Panc1 (cell line): ENCODE measurements around the gene TNFSF12. TPM values are rescaled to one million over a fixed set of nuclear protein-coding genes. Genes with fewer than 3 reads are reported as not detected.

ENCODE experiments used
- ATAC-seq: fragments of 200-7000 bp; cut with Tn5 transposase; 2 replicates; pipeline ENCODE4 v1.9.1; 2020; ENCODE audit warnings: mild to moderate bottlenecking, moderate library complexity
- BruUV-seq: library from RNA; stranded (reverse); fragments of 400-500 nt; replicated peaks from 2 replicates; lab custom pipeline; 2021; lab: Mats Ljungman, UMichigan
- CTCF ChIA-PET: fragments of 300-600 bp; sonication (Branson Sonifier 250); formaldehyde crosslinking; loops from one replicate; lab custom pipeline; 2022; ENCODE audit warnings: antibody characterized with exemption; lab: Charles Lee
- POLR2A ChIA-PET: fragments of 300-600 bp; sonication (Branson Sonifier 250); formaldehyde crosslinking; loops from one replicate; lab custom pipeline; 2022; ENCODE audit warnings: antibody characterized with exemption; lab: Charles Lee
- DNase-seq: peaks from one replicate; pipeline ENCODE4 v3.0.0-alpha.2; 2010; ENCODE audit warnings: low read depth, low spot score
- H3K27ac ChIP-seq: 2 replicates; pipeline ENCODE4 v1.5.1; 2011; ENCODE audit warnings: mild to moderate bottlenecking, low read length, inconsistent platforms
- H3K27me3 ChIP-seq: fragments of 200-500 bp; sonication (Bioruptor generic); 2 replicates; pipeline ENCODE4 v1.6.0; 2014; ENCODE audit warnings: low read length, inconsistent platforms; ENCODE audit not compliant: control insufficient read depth, insufficient read depth
- H3K36me3 ChIP-seq: fragments of 200-500 bp; sonication (Bioruptor generic); 2 replicates; pipeline ENCODE4 v1.5.1; 2014; ENCODE audit warnings: inconsistent platforms, mild to moderate bottlenecking, low read length, moderate library complexity; ENCODE audit not compliant: control insufficient read depth, insufficient read depth
- H3K4me1 ChIP-seq: 2 replicates; pipeline ENCODE4 v1.5.1; 2011; ENCODE audit warnings: inconsistent platforms, mild to moderate bottlenecking, low read length, moderate library complexity; ENCODE audit not compliant: control insufficient read depth, insufficient read depth
- H3K4me3 ChIP-seq, 2 experiments: 2 replicates each; pipeline ENCODE4 v1.5.1; 2011 to 2012; ENCODE audit warnings: low read depth in 2 of 2, low read length in 2 of 2, mild to moderate bottlenecking in 2 of 2, inconsistent platforms in 1 of 2, moderate library complexity in 1 of 2
- H3K9me3 ChIP-seq: fragments of 200-500 bp; sonication (Bioruptor generic); 2 replicates; pipeline ENCODE4 v1.5.1; 2014; ENCODE audit warnings: low read depth, mild to moderate bottlenecking, inconsistent platforms, low read length, moderate library complexity; ENCODE audit not compliant: control insufficient read depth, insufficient read depth
- CTCF ChIP-seq: fragments of 450-650 bp; IDR thresholded peaks from 2 replicates; pipeline ENCODE4 v1.5.1; 2017; ENCODE audit warnings: mild to moderate bottlenecking
- POLR2AphosphoS5 ChIP-seq: IDR thresholded peaks from 2 replicates; pipeline ENCODE4 v1.6.1; 2012; ENCODE audit warnings: mild to moderate bottlenecking, low read depth, low read length, moderate library complexity
- REST ChIP-seq, 2 experiments: IDR thresholded peaks; 2 replicates each; pipeline ENCODE4 v1.6.1; 2011 to 2012; ENCODE audit warnings: low read depth in 2 of 2, control low read depth in 1 of 2, low read length in 1 of 2, mild to moderate bottlenecking in 1 of 2, moderate library complexity in 1 of 2; ENCODE audit not compliant: insufficient read depth in 1 of 2
- SIN3A ChIP-seq: IDR thresholded peaks from 2 replicates; pipeline ENCODE4 v1.6.1; 2012; ENCODE audit warnings: low read depth, mild to moderate bottlenecking, low read length, moderate library complexity, borderline replicate concordance; ENCODE audit not compliant: insufficient read depth
- TCF7L2 ChIP-seq: IDR thresholded peaks from 2 replicates; pipeline ENCODE4 v1.6.1; 2011; ENCODE audit warnings: mild to moderate bottlenecking, low read depth, low read length, inconsistent platforms
- in situ Hi-C: cut with HindIII; loops from 2 replicates; pipeline ENCODE4 v1.10.0; 2016; ENCODE audit warnings: low sequenced_read_pairs, low pct_unique_long_range_greater_than_20kb
- intact Hi-C: fragments of 100-400 bp; cut with micrococcal nuclease; formaldehyde crosslinking; loops from one replicate; pipeline ENCODE4 v1.10.0; 2022; ENCODE audit not compliant: unreplicated experiment
- total RNA-seq: library from RNA; stranded (reverse); gene quantifications from one replicate; pipeline ENCODE4 v1.2.1, GENCODE V29; 2021; ENCODE audit not compliant: unreplicated experiment

TNFSF12 gene
- total RNA-seq, 1 experiment from 2014 or later, result 12.6 TPM

GRCh38 chr17:7576432-7576937 lies 27.6 kb downstream of the TNFSF12 start:
- Histone ChIP-seq H3K27me3 (no peaks in the 10 kb centered on the region), H3K9me3 (no peaks in the 10 kb centered on the region), H3K4me1 (peaks cover 63% of the 10 kb centered on the region), H3K27ac (peak overlapping the region; percentile 35), H3K36me3 (peaks cover 26% of the 10 kb centered on the region), H3K4me3 (no peak overlapping the region)
- BruUV-seq, result no TSS peak
- POLR2A ChIA-PET, result interaction anchor here (0.6 kb wide), 1 partner anchor 131 kb away, joined by 9 read pairs; no protein-coding TSS in a partner anchor
- intact Hi-C loops (no loop called here), in situ Hi-C loops (no loop called here)
- DNase-seq (no peak), ATAC-seq (no peak)
- CTCF ChIA-PET, result no interaction called here
- TF ChIP-seq CTCF (no peak), POLR2AphosphoS5 (peak; percentile 18; the same call in 1 of the 2 replicates)

- ChIA-PET CTCF (no interaction called here), POLR2A (no interaction called here)
- no peak overlapping the region; the same call in 1 of the 2 replicates for H3K27ac ChIP-seq
- TF ChIP-seq CTCF (no peak), POLR2AphosphoS5 (no peak), REST (IDR thresholded peaks at IDR 0.05; ENCODE audit: insufficient read depth in 1 of 2, low read depth in 2 of 2, low read length in 1 of 2) (no peak), SIN3A (no peak), TCF7L2 (no peak)
- peaks cover 26% of the 10 kb centered on the region for H3K36me3 ChIP-seq
- DNase-seq, result no peak
- ATAC-seq, result no peak
- peaks cover 65% of the 10 kb centered on the region for H3K4me1 ChIP-seq
- H3K9me3 ChIP-seq, result no peaks in the 10 kb centered on the region
- intact Hi-C loops (no loop called here), in situ Hi-C loops (no loop called here)
- no peak overlapping the region for H3K4me3 ChIP-seq
- no peaks in the 10 kb centered on the region for H3K27me3 ChIP-seq
- BruUV-seq, result no TSS peak
Measured at GRCh38 chr17:7577327-7578199, 28.7 kb downstream of the TNFSF12 start.
